ENCODE results near the gene GAB2.

GAB2 gene

DNA sequence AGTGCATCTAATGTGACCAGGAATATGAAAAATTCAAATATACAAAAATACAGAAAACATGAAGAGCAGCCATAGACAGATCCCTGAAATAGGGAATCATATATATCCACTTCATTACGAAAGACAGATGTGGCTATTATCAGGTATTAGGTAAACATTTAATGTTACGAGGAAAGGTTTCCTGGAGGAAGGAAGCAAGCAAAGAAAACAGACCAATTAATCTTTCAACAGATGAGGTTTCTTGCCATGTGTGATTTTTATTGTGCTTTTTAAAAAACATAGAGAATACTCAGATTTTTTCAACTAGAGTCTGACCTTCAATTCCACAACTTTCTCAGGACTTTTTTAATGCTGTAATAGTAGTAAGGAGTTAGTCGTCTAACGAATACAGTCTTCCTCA lies 24.3 kb upstream of the GAB2 start:
- no peak for DNase-seq (ENCODE audit: low read depth)
- TF ChIP-seq, protein P1, sequence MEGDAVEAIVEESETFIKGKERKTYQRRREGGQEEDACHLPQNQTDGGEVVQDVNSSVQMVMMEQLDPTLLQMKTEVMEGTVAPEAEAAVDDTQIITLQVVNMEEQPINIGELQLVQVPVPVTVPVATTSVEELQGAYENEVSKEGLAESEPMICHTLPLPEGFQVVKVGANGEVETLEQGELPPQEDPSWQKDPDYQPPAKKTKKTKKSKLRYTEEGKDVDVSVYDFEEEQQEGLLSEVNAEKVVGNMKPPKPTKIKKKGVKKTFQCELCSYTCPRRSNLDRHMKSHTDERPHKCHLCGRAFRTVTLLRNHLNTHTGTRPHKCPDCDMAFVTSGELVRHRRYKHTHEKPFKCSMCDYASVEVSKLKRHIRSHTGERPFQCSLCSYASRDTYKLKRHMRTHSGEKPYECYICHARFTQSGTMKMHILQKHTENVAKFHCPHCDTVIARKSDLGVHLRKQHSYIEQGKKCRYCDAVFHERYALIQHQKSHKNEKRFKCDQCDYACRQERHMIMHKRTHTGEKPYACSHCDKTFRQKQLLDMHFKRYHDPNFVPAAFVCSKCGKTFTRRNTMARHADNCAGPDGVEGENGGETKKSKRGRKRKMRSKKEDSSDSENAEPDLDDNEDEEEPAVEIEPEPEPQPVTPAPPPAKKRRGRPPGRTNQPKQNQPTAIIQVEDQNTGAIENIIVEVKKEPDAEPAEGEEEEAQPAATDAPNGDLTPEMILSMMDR (IDR thresholded peaks at IDR 0.05; ENCODE audit: low read depth, low read length, missing control alignments): no peak
- H3K4me3 ChIP-seq (ENCODE audit: low read depth, low read length): no peak overlapping the region
- in situ Hi-C loops (cut with HindIII; ENCODE audit: low sequenced_read_pairs): no loop called here

DNA sequence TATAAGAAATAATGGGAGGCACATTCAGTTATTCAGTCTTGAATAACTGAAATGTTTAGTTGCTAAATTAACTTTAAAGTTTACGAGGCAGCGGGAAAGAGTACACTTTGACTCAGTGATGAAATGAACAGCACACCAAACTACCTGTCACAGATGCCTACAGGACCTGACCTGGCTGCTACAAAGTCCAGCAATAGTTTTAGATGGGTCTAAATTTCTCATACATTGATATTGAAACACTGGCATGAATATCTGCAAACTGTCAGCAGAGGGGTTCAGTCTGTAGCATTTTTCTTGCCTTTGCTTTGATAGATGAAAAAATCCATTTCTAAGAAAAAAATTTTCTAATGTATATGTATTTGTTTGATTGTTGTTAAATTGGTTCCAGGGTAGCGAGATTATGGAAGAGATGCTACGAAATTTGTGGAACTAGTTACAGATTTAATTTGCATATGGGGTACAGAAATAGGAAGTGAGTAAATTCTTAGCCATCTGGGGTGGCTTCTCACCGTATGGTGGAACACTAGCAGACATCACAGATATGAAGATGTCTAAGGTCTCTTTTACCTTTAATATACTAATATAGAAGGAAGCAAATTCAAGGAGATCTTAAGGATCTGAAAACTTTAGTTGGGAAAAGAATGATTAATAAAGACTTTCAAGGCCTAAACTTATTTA lies 20.8 kb upstream of the GAB2 start:
- no peak overlapping the region for H3K4me3 ChIP-seq (ENCODE audit: low read depth, low read length)
- TF ChIP-seq, protein P1 (IDR thresholded peaks at IDR 0.05; ENCODE audit: low read depth, low read length, missing control alignments): no peak
- in situ Hi-C loops (cut with HindIII; ENCODE audit: low sequenced_read_pairs): no loop called here
- DNase-seq (ENCODE audit: low read depth): no peak

DNA sequence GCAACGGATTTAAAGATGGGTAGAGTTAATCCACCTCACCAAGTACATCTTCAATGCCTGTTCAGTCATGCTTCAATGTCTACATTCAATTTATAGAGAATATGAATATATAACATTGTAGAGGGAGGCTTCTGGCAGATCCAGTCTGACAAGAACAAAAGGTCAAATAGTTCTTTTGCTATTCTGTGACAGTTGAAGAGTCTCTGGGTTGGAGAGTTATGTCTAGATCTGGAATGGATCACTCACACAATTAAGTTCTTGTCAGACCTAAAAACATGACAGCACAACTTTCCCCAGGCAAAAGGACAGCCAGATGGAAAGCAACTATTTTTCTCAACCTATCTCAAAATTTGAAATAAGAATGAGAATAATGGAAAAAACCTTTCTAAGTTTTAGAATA lies 15.3 kb upstream of the GAB2 start:
- TF ChIP-seq, protein P1 (IDR thresholded peaks at IDR 0.05; ENCODE audit: low read depth, low read length, missing control alignments): no peak
- H3K4me3 ChIP-seq (ENCODE audit: low read depth, low read length): no peak overlapping the region
- no peak for DNase-seq (ENCODE audit: low read depth)
- in situ Hi-C loops (cut with HindIII; ENCODE audit: low sequenced_read_pairs): no loop called here

DNA sequence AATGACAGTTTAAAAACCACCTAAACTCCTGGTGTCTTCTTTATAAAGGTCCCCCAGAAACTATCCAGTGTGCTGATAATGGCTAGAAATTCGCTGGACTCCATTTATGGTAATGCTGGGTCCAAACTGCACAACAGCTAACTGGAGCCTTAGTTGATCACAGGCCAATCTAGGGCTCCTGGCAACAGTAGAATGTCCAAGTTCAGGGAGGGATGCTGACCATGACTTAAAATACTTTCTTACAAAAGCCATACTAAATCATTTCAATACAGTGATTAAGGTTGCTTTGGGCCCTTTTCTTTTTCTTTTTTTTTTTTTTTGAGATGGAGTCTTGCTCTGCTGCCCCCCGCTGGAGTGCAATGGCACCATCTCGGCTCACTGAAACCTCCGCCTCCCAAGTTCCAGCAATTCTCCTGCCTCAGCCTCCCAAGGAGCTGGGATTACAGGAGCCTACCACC lies 14.5 kb upstream of the GAB2 start:
- H3K4me3 ChIP-seq (ENCODE audit: low read depth, low read length): no peak overlapping the region
- DNase-seq (ENCODE audit: low read depth): no peak
- TF ChIP-seq, protein P1 (IDR thresholded peaks at IDR 0.05; ENCODE audit: low read depth, low read length, missing control alignments): peak; percentile 53
- in situ Hi-C loops (cut with HindIII; ENCODE audit: low sequenced_read_pairs): no loop called here

DNA sequence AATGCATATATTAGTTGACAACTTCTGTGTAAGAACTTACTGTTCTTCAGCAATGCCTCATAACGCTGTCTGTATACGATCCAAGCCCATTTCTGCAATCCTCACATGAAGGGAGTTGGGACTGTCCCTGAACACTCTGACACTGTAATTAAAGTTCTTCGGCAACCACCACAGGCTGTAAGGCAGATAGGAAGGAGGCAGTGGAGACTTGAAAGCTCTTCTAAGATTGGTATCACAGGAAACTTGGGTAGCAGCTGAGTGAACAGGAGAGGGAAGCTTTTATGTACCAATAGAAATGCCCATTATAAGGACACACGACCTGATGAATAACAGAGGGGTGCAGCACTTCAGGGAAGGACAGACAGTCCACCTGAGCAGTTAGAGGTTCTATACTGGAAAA lies 12.0 kb upstream of the GAB2 start:
- TF ChIP-seq, protein P1 (IDR thresholded peaks at IDR 0.05; ENCODE audit: low read depth, low read length, missing control alignments): no peak
- in situ Hi-C loops (cut with HindIII; ENCODE audit: low sequenced_read_pairs): no loop called here
- no peak for DNase-seq (ENCODE audit: low read depth)
- no peak overlapping the region for H3K4me3 ChIP-seq (ENCODE audit: low read depth, low read length)

DNA sequence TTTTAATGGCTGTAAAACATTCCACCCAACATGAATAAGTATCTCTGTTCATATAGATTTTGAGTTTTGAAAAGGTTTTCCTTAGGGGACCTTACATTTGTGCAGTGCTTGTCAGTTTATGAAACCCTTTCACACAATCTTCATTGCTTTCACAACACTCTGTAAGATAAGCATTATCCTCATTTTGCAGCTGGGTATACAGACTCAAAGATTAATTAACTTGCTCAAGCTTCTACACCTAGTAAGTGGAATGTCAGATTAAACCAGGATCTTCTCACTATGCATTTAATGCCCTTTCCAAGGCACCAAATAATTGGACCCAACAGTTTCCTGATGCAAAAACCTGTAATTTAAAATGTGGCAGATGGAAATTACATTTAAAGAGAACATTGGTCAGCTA lies 11.6 kb upstream of the GAB2 start:
- in situ Hi-C loops (cut with HindIII; ENCODE audit: low sequenced_read_pairs): no loop called here
- H3K4me3 ChIP-seq (ENCODE audit: low read depth, low read length): no peak overlapping the region
- TF ChIP-seq, protein P1 (IDR thresholded peaks at IDR 0.05; ENCODE audit: low read depth, low read length, missing control alignments): no peak
- no peak for DNase-seq (ENCODE audit: low read depth)

Data from astrocyte of the cerebellum (primary cell).